GM12874 (cell line): ENCODE data around the gene MCTS1.

ENCODE experiments used
- TF ChIP-seq, protein P1 (sequence below): IDR thresholded peaks from 2 replicates; pipeline ENCODE4 v1.5.1; 2011; ENCODE audit warnings: low read depth, mild to moderate bottlenecking, control low read depth, low read length, moderate library complexity; ENCODE audit not compliant: insufficient read depth

Gene MCTS1

GRCh38 chrX:120562569-120562926 is 41.4 kb upstream of the MCTS1 start:
- TF ChIP-seq, protein P1, sequence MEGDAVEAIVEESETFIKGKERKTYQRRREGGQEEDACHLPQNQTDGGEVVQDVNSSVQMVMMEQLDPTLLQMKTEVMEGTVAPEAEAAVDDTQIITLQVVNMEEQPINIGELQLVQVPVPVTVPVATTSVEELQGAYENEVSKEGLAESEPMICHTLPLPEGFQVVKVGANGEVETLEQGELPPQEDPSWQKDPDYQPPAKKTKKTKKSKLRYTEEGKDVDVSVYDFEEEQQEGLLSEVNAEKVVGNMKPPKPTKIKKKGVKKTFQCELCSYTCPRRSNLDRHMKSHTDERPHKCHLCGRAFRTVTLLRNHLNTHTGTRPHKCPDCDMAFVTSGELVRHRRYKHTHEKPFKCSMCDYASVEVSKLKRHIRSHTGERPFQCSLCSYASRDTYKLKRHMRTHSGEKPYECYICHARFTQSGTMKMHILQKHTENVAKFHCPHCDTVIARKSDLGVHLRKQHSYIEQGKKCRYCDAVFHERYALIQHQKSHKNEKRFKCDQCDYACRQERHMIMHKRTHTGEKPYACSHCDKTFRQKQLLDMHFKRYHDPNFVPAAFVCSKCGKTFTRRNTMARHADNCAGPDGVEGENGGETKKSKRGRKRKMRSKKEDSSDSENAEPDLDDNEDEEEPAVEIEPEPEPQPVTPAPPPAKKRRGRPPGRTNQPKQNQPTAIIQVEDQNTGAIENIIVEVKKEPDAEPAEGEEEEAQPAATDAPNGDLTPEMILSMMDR = no peak

DNA sequence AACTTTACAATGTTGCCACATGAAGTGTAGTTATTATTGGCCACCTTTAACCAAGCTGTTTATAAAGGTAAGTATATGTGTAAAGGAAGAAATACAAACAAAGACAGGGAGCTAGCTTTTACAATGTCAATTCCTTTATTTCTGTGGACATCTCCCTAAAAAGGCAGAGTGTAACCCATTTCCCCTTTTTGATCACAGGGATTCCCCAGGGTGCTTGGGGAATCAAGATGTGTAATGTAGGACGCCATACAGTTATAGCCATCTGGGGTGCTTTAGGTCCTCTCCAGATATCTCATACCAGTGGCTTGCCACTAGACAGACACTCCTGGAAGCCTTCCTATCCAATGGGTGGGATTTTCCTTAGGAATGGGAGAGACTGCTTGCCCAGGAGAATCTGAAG is 39.0 kb upstream of the MCTS1 start:
- TF ChIP-seq, protein P1 = no peak

DNA sequence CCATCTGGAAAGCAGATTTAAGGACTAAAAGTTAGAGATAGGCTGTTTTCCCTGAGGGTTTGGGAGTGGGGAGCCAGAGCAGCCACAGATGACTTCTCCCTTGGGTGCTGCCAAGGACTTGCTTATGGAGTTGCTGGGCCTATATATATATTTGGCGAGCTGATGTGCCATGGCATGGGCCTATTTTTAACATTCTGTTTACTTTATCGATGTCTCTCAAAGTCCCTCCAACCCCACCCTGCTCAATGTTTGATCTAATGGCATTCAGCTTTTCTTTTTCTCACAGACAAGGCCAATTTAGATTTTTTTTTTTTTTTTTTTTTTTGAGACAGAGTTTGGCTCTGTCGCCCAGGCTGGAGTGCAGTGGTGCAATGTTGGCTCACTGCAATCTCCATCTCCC is 37.1 kb upstream of the MCTS1 start:
- TF ChIP-seq, protein P1 = no peak

DNA sequence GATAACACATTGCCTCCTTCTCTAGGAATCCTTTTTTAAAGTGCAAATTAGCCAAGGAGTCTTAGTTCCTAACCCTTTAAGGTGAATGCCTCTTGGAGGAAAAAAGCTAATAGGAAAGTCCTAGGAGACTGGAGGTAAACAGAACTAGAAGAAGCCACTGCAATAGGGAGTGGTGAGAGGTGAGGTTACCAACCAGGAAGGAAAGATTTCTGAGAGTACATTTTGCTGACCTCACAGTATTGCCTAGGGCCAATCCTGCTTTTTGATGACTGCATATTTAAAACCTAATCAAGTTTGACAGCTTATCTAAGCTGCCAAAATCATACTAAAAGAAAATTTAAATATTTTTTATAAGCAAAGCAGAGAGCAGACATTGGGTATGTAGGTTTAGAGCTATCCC is 35.9 kb upstream of the MCTS1 start:
- TF ChIP-seq, protein P1 = no peak

DNA sequence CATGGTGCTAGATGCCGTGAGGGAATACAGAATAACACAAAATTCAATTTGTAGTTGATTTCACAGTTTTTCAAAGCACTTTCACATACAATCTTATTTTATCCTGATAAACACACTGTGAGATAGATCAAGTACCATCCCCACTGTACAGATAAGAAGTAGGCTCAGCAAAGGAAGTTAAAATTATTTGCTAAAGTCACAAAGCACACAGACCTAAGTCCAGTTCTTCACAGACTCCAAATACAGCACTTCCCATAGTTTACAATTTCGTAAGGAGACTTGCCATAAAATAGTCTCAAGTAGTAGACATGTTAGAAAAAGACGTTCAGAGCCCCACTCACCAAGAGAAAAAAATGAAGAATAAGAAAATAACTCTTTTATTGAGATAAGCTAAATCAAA is 35.3 kb upstream of the MCTS1 start:
- TF ChIP-seq, protein P1 = no peak

- TF ChIP-seq, protein P1 = no peak
These were observed 33.8 kb upstream of the MCTS1 start for GRCh38 chrX:120570011-120570600.

DNA sequence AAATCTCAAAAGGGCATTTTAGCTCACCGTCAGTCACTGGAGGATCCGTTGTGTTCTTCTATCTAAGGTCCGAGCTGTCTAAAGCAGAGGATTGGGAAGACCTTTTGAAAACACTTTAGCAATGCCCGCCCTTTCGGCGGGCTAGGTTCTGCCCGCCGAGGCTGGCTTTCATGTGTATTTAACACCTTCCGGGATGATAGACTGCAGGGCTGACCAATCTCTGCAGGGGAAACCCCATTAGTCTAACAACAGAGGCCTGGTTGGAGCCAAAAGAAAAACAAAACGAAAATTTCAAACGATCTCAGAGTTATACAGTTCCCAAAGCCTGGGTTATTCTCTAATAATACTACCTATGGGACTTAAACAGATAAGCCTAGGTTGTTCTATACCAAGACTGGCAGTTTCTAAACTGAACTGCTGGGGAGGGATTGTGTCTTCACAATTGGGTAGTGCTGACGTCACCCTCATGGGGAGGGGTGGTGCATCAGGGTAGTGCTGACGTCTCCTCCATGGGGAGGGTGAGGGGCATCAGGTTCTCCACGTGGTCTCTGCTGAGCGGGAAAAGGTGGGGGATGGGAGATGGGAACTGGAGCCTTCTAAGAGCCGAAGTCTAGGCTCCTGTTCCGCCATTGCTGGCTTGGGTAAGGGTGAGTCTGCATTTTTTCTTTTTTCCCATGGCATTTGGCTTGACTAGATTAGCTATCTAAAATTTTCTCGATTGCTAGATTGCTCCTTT is 28.4 kb upstream of the MCTS1 start:
- TF ChIP-seq, protein P1 = no peak
